ENCODE results near the gene CBX3. TPM values are rescaled to one million over a fixed set of nuclear protein-coding genes. Genes with fewer than 3 reads are reported as not detected.

Gene CBX3
- total RNA-seq, 2 experiments from 2014 or later: 124 to 132 TPM

- TF ChIP-seq, protein P1, sequence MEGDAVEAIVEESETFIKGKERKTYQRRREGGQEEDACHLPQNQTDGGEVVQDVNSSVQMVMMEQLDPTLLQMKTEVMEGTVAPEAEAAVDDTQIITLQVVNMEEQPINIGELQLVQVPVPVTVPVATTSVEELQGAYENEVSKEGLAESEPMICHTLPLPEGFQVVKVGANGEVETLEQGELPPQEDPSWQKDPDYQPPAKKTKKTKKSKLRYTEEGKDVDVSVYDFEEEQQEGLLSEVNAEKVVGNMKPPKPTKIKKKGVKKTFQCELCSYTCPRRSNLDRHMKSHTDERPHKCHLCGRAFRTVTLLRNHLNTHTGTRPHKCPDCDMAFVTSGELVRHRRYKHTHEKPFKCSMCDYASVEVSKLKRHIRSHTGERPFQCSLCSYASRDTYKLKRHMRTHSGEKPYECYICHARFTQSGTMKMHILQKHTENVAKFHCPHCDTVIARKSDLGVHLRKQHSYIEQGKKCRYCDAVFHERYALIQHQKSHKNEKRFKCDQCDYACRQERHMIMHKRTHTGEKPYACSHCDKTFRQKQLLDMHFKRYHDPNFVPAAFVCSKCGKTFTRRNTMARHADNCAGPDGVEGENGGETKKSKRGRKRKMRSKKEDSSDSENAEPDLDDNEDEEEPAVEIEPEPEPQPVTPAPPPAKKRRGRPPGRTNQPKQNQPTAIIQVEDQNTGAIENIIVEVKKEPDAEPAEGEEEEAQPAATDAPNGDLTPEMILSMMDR (IDR thresholded peaks at IDR 0.05): no peak
- H3K27me3 ChIP-seq (ENCODE audit: control insufficient read depth in 1 of 2, insufficient read depth in 2 of 2, low read length in 2 of 2): no peaks in the 10 kb centered on the region
- Mint-ChIP-seq H3K36me3 (ENCODE audit: low read depth) (peaks cover 58% of the 10 kb centered on the region), H3K27me3 (no peaks in the 10 kb centered on the region), H3K9me3 (no peaks in the 10 kb centered on the region), H3K4me3 (no peak overlapping the region), H3K27ac (no peak overlapping the region), H3K4me1 (ENCODE audit: low read depth) (peaks cover 7% of the 10 kb centered on the region)
- intact Hi-C loops (cut with DNase I, micrococcal nuclease): no loop called here
- CTCF ChIA-PET: no interaction called here
- no peak overlapping the region for H3K4me3 ChIP-seq (ENCODE audit: low read length)
- no peak overlapping the region for H3K27ac ChIP-seq (ENCODE audit: low read depth in 1 of 2, low read length in 2 of 2)
- H3K4me1 ChIP-seq (ENCODE audit: insufficient read depth, low read length): no peaks in the 10 kb centered on the region
- ATAC-seq (ENCODE audit: poor library complexity): no peak
- no peaks in the 10 kb centered on the region for H3K9me3 ChIP-seq (ENCODE audit: control insufficient read depth in 1 of 2, insufficient read depth in 1 of 2, low read length in 2 of 2)
- peaks cover 47% of the 10 kb centered on the region for H3K36me3 ChIP-seq (ENCODE audit: insufficient read depth, low read length)
- no peak for DNase-seq
- POLR2A ChIA-PET: interaction anchor here (3.2 kb wide), 1 partner anchor 12 kb away, joined by 9 read pairs; the partner anchor contains the start of gene CBX3
Observed at GRCh38 chr7:26212921-26213718, 11.6 kb downstream of the CBX3 start.

DNA sequence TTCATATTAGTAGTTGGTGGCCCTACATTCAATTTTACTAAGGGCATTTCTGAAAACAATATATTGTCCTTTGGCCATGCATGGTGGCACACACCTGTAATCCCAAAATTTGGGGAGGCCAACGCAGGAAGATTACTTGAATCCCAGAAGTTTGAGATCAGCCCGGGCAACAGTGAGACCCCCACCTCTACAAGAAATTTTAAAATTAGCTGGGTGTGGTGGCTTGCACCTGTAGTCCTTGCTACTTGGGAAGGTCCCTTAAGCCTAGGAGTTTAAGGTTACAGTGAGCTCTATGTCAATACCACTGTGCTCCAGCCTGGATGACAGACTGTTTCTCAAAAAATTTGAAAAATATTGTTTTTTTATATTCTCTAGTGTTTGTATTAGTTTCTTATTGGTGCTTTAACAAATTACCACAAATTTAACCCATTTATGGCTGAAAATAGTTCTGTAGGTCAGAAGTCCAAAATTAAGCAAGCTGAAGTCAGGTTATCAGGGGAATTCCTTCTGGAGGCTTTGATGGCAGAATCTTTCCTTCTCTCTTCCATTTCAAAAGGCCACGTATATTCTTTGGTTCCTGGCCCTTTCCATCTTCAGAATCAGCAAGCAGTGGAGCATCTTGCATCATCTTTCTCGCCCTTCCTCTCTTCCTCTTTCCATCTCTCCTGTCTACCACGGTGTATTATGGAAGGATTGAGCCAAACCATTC lies 12.4 kb downstream of the CBX3 start:
- Histone ChIP-seq H3K4me3 (ENCODE audit: low read length) (no peak overlapping the region), H3K27me3 (ENCODE audit: control insufficient read depth in 1 of 2, insufficient read depth in 2 of 2, low read length in 2 of 2) (no peaks in the 10 kb centered on the region), H3K9me3 (ENCODE audit: control insufficient read depth in 1 of 2, insufficient read depth in 1 of 2, low read length in 2 of 2) (no peaks in the 10 kb centered on the region), H3K4me1 (ENCODE audit: insufficient read depth, low read length) (no peaks in the 10 kb centered on the region), H3K27ac (ENCODE audit: low read depth in 1 of 2, low read length in 2 of 2) (no peak overlapping the region), H3K36me3 (ENCODE audit: insufficient read depth, low read length) (peaks cover 40% of the 10 kb centered on the region)
- Mint-ChIP-seq H3K27me3 (no peaks in the 10 kb centered on the region), H3K9me3 (no peaks in the 10 kb centered on the region), H3K4me3 (no peak overlapping the region), H3K4me1 (ENCODE audit: low read depth) (peaks cover 7% of the 10 kb centered on the region), H3K27ac (no peak overlapping the region), H3K36me3 (ENCODE audit: low read depth) (peaks cover 53% of the 10 kb centered on the region)
- ATAC-seq (ENCODE audit: poor library complexity) (no peak), DNase-seq (no peak)
- POLR2A ChIA-PET: interaction anchor here (0.7 to 3.2 kb wide), 4 partner anchors 10 to 16 kb away, joined by 3 to 9 read pairs (median 5); partner anchors contain the start of genes CBX3 and HNRNPA2B1
- TF ChIP-seq, protein P1 (IDR thresholded peaks at IDR 0.05): no peak
- intact Hi-C loops (cut with DNase I, micrococcal nuclease): no loop called here
- CTCF ChIA-PET: interaction anchor here (1.0 kb wide), 1 partner anchor 122 kb away, joined by 3 read pairs; no protein-coding TSS in a partner anchor

GRCh38 chr7:26216049-26216448 lies 14.5 kb downstream of the CBX3 start:
- H3K27me3 ChIP-seq (ENCODE audit: control insufficient read depth in 1 of 2, insufficient read depth in 2 of 2, low read length in 2 of 2): no peaks in the 10 kb centered on the region
- Mint-ChIP-seq H3K27me3 (no peaks in the 10 kb centered on the region), H3K27ac (no peak overlapping the region), H3K4me3 (no peak overlapping the region), H3K36me3 (ENCODE audit: low read depth) (peaks cover 32% of the 10 kb centered on the region), H3K4me1 (ENCODE audit: low read depth) (no peaks in the 10 kb centered on the region), H3K9me3 (no peaks in the 10 kb centered on the region)
- H3K36me3 ChIP-seq (ENCODE audit: insufficient read depth, low read length): peaks cover 19% of the 10 kb centered on the region
- intact Hi-C loops (cut with DNase I, micrococcal nuclease): no loop called here
- H3K4me3 ChIP-seq (ENCODE audit: low read length): no peak overlapping the region
- ChIA-PET CTCF (no interaction called here), POLR2A (no interaction called here)
- H3K4me1 ChIP-seq (ENCODE audit: insufficient read depth, low read length): no peaks in the 10 kb centered on the region
- TF ChIP-seq, protein P1 (IDR thresholded peaks at IDR 0.05): no peak
- no peak for DNase-seq
- no peak overlapping the region for H3K27ac ChIP-seq (ENCODE audit: low read depth in 1 of 2, low read length in 2 of 2)
- peaks cover 0 to 6% of the 10 kb centered on the region in 2 experiments for H3K9me3 ChIP-seq (ENCODE audit: control insufficient read depth in 1 of 2, insufficient read depth in 1 of 2, low read length in 2 of 2)
- ATAC-seq (ENCODE audit: poor library complexity): no peak
